Stimulated activated CD4-positive, alpha-beta T cell treated with anti-CD3 and anti-CD28 coated beads, Interleukin-1b, Interleukin-23, amount 100 ng/mL, for 48 hours (primary cell): ENCODE data around the gene GRID1.

ENCODE experiments used
- DNase-seq: peaks from one replicate; pipeline ENCODE4 v3.0.0-alpha.2; 2020

GRID1 gene

GRCh38 chr10:85603151-85603940, 763.2 kb downstream of the GRID1 start:
- DNase-seq, result no peak

- no peak for DNase-seq
These were observed 763.9 kb downstream of the GRID1 start for GRCh38 chr10:85602713-85603112.

- no peak for DNase-seq
These were observed 764.3 kb downstream of the GRID1 start for GRCh38 chr10:85602306-85602705.

- DNase-seq, result no peak
These were observed 765.1 kb downstream of the GRID1 start for GRCh38 chr10:85601526-85601925.

GRCh38 chr10:85600744-85601081, 765.9 kb downstream of the GRID1 start:
- no peak for DNase-seq

- DNase-seq, result no peak
These were observed 766.4 kb downstream of the GRID1 start for GRCh38 chr10:85600026-85600743.

- no peak for DNase-seq
These were observed 767.5 kb downstream of the GRID1 start for GRCh38 chr10:85599081-85599480.

GRCh38 chr10:85598646-85599045, 767.9 kb downstream of the GRID1 start:
- DNase-seq, result no peak

- DNase-seq, result no peak
These were observed 769.6 kb downstream of the GRID1 start for GRCh38 chr10:85597006-85597405.

GRCh38 chr10:85596389-85596788, 770.2 kb downstream of the GRID1 start:
- no peak for DNase-seq

GRCh38 chr10:85594239-85594638, 772.4 kb downstream of the GRID1 start:
- no peak for DNase-seq

GRCh38 chr10:85593226-85593772, 773.3 kb downstream of the GRID1 start:
- DNase-seq, result no peak

- no peak for DNase-seq
These were observed 785.2 kb downstream of the GRID1 start for GRCh38 chr10:85581371-85581770.

GRCh38 chr10:85580585-85580984, 786.0 kb downstream of the GRID1 start:
- DNase-seq, result no peak

- DNase-seq, result no peak
These were observed 787.7 kb downstream of the GRID1 start for GRCh38 chr10:85578860-85579259.

GRCh38 chr10:85575441-85575840, 791.2 kb downstream of the GRID1 start:
- no peak for DNase-seq

- no peak for DNase-seq
These were observed 795.7 kb downstream of the GRID1 start for GRCh38 chr10:85570871-85571270.

- DNase-seq, result no peak
These were observed 801.2 kb downstream of the GRID1 start for GRCh38 chr10:85565381-85565780.

GRCh38 chr10:85558533-85558932, 808.1 kb downstream of the GRID1 start:
- no peak for DNase-seq

GRCh38 chr10:85557706-85558105, 808.9 kb downstream of the GRID1 start:
- DNase-seq, result no peak

- DNase-seq, result no peak
These were observed 809.5 kb downstream of the GRID1 start for GRCh38 chr10:85557077-85557476.
